ENCODE results near the gene CAP1.
"Not testable (repeated sequence)": the region's sequence is repeated elsewhere in the genome, so short reads cannot be mapped to it uniquely, and the experiment has no call there.

Gene CAP1, protein sequence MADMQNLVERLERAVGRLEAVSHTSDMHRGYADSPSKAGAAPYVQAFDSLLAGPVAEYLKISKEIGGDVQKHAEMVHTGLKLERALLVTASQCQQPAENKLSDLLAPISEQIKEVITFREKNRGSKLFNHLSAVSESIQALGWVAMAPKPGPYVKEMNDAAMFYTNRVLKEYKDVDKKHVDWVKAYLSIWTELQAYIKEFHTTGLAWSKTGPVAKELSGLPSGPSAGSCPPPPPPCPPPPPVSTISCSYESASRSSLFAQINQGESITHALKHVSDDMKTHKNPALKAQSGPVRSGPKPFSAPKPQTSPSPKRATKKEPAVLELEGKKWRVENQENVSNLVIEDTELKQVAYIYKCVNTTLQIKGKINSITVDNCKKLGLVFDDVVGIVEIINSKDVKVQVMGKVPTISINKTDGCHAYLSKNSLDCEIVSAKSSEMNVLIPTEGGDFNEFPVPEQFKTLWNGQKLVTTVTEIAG

GRCh38 chr1:40040511-40041465 is at the start of gene CAP1:
TSS of gene CAP1 (plus strand) at chr1:40040729. CDS start at chr1:40059347, 18,618 bp downstream.
- peak; percentile 99 for DNase-seq

GRCh38 chr1:39992234-39992633 is 48.3 kb upstream of the CAP1 start:
- no peak for DNase-seq

- DNase-seq: no peak
Measured at GRCh38 chr1:39992888-39993287, 47.6 kb upstream of the CAP1 start.

DNA sequence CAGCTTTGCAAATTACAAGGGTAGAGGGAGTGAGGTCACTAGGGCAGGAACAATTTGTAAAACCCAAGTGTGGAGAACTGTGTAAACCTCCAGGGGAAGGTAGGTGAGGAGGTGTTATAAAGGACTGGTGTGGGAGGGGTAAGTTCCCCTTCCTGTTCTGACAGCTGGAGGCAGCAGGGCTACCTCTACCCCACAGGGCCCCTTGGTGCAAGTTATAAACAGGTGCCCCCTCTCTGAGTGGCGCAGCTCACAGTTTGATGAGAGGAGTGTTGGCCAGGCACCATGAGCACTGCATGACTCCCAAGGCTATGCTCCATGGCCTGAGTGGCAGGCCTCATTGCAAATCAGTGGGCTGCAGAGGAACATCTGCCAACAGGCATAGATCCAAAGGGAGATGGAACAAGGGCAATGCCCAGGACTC is 44.5 kb upstream of the CAP1 start:
- no peak for DNase-seq

DNA sequence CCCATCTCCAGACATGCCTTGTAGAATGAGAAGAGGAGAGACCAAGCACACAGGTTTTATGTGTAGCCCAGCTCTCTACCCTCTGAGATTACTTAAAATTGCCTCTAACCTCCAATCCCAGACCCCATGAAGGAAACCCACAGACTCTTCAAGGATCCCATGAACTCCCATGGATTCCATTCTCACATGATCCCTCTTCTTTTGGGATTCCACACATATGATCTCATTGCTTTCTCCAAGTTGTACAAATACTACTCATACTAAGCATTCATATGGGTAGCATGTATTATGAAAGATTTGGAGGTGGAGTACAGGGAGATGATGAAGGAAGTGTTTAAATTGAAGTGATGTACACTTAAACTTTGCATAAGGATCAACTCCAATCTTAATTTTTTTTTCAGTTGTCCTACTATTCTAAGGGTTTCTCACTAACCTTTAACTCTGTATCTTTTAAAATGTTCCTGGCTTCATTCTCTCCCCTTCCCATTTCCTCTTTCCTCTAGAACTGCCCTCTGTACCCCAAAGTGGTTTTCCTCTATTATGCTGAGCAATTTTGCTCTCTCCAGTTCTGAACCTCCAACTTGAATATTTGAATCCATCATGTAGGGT is 44.0 kb upstream of the CAP1 start:
- DNase-seq: no peak

GRCh38 chr1:40001456-40001855 is 39.1 kb upstream of the CAP1 start:
- no peak for DNase-seq

- DNase-seq: no peak
Measured at GRCh38 chr1:40003156-40004093, 37.1 kb upstream of the CAP1 start.

DNA sequence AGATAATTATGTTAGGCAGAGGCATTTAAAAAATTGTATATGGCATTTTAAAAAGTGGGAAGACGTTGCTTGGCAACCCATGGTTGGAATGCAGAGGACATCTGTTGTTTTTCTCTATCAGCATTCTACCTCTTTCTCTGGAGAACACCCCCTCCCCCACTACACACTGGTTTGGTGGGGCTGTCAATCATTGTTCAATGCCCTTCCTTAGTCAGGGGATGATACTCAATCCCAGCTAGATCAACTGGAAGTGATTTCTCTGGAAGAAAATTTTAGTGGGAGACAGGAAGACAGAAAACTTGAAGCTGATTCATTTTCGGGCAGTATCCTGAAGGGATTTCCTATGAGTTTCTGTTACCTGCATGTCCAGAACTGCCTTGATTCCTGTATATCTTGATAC is 35.7 kb upstream of the CAP1 start:
- DNase-seq: no peak

DNA sequence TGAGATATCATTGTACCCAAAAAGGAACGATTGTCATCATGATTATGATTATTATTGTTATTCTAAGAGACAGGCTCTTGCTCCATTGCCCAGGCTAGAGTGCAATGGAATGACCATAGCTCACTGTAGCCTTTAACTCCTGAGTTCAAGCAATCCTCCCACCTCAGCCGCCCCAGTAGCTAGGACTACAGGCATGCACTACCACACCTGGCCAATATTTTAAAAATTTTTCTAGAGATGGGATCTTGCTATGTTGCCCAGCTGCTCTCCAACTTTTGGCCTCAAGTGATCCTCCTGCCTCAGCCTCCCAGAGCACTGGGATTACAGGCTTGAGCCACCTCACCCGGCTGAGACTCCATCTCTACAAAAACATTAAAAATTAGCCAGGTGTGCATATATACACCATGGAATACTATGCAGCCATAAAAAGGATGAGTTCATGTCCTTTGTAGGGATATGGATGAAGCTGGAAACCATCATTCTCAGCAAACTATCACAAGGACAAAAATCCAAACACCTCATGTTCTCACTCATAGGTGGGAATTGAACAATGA is 33.0 kb upstream of the CAP1 start:
- not testable (repeated sequence) for DNase-seq

DNA sequence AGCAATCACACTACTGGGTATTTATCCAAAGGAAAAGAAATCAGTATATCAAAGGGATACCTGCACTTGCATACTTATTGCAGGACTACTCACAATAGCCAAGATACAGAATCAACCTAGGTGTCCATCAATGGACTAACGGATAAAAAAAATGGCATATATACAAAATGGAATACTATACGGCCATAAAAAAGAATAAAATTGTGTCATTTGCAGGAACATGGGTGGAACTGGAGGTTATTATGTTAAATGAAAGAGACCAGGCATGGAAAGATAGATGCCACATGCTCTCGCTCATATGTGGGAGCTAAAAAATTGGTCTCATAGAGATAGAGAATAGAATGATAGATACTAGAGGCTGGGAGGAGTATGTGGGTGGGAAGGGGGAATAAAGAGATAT is 29.3 kb upstream of the CAP1 start:
- no peak for DNase-seq

DNA sequence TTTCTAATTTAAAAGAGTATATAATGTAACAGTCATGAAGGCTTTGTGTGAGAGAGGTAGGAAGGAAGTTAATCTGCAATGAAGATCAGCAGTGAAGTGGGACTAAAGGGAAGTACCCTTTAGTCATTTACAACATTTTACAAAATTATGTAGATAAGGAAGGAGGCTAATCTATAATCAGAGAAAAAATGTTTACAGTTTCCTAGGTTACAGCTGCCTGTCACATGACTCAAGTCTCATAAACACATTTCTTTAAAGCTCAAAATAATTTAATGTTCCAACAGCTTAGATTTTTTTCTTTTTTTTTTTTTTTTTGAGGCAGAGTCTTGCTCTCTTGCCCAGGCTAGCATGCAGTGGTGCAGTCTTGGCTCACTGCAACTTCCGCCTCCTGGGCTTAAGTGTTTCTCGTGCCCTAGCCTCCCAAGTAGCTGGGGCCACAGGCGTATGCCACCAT is 26.2 kb upstream of the CAP1 start:
- no peak for DNase-seq

DNA sequence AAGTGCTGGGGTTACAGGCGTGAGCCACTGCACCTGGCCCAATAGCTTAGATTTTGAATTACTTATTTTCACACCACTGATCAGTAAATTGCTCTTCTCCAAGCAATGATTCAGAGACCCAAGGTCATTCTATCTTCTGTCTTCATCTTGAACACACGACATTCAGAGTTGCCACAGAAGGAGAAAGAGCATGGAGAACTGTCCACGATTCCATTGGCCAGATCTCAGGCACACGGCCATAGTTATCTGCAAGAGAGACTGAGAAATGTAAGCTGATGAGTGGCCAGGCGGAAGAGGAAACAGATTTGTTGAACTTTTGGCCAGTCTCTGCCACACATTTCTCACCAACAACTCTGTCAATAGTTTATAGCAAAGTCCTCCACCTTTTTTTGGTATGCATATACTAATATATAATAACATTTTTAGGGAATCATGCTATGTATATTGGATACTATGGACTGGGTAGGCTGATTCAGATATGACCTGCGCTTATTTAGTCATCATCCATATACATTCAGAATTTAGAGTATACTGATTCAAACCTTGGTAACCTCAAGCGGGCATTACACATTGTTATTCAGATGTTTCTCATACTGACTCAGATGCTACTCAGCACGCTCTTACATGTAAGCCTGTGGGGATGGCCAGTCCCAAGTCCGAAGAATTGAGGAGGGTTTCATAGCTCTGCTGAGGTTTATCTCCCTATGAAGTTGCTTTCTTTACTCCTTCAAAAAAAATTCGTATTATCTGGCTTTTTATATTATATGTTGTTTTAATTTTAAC is 25.5 kb upstream of the CAP1 start:
- DNase-seq: no peak

GRCh38 chr1:40017951-40018575 is 22.5 kb upstream of the CAP1 start:
- DNase-seq: no peak

- DNase-seq: no peak
Measured at GRCh38 chr1:40020447-40021085, 20.0 kb upstream of the CAP1 start.

GRCh38 chr1:40023379-40023944 is 17.1 kb upstream of the CAP1 start:
- no peak for DNase-seq

DNA sequence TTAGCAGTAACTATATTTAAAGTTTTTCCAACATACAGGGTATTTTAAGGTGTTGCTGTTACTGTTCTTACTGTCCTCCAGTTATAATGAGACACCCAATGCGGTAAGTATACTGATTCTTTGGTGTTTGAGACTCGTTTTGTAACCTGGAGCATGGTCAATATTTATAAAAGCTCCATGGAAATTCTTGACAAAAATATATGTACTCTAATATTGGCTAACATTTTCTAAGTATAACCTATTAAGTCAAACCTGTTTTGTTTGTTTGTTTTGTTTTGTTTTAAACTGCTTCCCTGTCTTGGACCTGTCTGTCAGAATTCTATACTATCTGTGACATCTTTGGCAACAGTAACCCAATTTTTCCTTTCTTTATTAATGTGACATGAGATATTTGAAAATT is 15.9 kb upstream of the CAP1 start:
- no peak for DNase-seq

- DNase-seq: no peak
Measured at GRCh38 chr1:40027647-40028046, 12.9 kb upstream of the CAP1 start.

- DNase-seq: no peak
Measured at GRCh38 chr1:40029608-40030007, 10.9 kb upstream of the CAP1 start.

GRCh38 chr1:40030528-40031135 is 9.9 kb upstream of the CAP1 start:
- no peak for DNase-seq

All from activated T-cell treated with anti-CD3 and anti-CD28 coated beads for 4 hours (primary cell).